Stimulated activated CD4-positive, alpha-beta T cell treated with anti-CD3 and anti-CD28 coated beads, Interleukin-15, amount 100 ng/mL, for 1 hour (primary cell): ENCODE measurements around the gene TAB2.

Source experiments
- DNase-seq, 2 donors: peaks; one replicate each; pipeline ENCODE4 v3.0.0-alpha.2; 2020; ENCODE audit warnings: low read depth in 1 of 2, low spot score in 1 of 2

TAB2 gene

GRCh38 chr6:149409617-149410016 is 92.1 kb downstream of the TAB2 start:
- DNase-seq, result no peak

DNA sequence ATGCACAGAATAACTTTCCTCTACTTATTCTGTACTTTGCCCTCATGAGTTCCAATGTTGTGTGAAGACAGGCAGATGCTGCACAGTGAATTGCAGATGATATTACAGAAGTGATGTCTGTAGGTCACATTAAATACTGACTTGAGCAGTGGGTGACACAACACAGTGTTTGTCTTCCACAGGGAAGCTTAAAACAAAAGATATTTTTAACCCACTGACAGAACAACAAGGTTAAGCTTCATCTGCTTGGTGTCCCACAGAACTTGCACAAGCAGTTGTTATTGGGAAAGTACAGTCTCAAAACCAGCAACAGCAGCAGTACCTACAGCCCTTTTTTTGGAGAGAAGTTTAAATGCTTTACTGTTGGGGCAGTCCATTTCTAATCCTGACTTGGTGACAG is 93.0 kb downstream of the TAB2 start:
- no peak for DNase-seq

- DNase-seq, result no peak
Measured at GRCh38 chr6:149414009-149414408, 96.5 kb downstream of the TAB2 start.

DNA sequence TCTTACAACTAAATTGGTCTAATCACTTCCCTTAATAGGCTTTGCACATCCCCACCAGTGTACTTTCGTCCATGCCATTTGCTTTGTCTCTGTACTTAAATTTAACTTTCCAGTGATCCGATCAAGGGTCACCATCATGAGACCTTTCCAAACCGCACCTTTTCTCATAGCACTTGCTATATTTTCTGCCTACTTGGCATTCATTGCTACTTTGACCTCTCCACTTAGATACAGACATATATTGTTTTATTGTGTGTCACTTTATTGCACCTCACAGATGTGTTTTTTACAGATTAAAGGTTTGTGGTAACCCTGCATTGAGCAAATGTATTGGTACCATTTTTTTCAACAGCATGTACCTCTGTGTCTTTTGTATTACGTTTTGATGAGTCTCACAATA is 97.3 kb downstream of the TAB2 start:
- no peak for DNase-seq

GRCh38 chr6:149419696-149420404 is 102.3 kb downstream of the TAB2 start:
- DNase-seq, result no peak

DNA sequence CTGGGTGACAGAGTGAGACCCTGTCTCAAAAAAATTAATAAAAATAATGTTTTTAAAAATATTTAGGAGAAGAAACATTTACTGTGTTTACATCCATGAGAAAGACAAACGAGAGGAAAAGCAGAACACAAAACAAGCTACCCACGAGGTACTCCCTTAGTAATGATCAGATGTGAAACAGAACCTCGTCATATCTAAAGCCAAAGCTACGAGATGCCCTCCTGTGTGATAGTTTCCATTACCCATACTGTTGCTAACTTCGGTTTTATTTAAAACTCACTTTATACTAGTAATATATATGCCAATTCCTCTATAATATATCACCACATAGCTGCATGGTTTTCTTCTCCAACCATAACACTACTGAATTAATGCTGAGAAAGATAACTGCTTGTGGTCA is 103.6 kb downstream of the TAB2 start:
- no peak for DNase-seq

GRCh38 chr6:149422581-149422980 is 105.1 kb downstream of the TAB2 start:
- no peak for DNase-seq

GRCh38 chr6:149423964-149424440 is 106.5 kb downstream of the TAB2 start:
- no peak for DNase-seq

DNA sequence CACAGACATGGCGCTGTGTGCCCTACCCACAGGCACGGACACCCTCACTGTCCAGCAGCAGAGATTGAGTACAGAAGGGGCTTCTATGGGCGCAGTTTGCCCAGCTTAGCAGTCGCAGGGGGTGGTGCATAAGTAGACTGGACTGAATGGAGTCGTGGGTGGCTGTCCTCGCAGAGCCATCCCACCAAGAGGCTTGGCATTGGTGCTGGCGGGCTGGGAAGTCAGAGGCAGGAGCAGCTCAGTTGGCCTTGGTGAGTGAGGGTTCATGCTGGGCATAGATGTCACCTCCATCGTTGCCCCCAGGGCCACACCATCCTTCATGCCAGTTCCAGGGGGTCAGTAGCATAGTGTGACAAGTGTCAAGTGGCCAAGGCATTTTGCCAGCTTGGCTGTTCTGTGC is 107.7 kb downstream of the TAB2 start:
- DNase-seq, result no peak

DNA sequence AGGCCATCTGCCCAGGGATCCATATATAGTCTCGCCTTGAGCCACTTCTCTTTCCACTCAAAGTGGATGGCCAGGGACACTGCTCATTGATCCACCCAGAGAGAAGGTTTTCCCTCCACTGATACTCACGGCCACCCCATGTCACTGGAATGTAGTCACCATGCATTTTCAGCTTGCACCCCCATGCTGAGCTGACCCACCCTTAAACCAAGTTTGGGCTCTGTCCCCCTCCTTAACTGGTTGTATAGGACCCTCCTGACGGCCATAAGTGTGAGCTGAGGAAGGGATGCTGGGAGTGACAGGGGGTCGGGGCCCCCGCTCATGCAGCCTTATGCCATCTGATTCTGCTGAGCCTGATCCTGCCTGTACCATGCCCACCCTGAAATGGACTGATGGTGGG is 108.2 kb downstream of the TAB2 start:
- DNase-seq, result no peak

DNA sequence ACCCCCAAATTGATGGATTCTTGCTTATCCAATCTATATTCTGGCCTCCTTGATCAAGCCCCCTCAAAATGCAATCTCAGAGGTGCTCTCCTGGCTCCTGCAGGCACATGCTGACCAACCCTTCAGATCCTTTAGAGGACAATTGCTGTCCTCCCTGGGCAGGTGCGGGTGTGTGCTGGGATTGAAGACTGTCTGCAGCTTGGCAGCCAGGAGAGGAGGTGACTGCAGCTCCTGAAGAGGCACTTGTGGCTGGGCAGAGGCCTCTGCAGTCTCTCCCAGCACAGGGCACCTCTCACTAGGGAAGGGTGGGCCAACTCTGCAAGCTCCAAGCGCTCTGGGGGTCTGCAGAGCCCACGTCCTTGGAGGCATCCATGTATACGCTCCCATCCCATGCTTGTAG is 111.1 kb downstream of the TAB2 start:
- DNase-seq, result no peak

DNA sequence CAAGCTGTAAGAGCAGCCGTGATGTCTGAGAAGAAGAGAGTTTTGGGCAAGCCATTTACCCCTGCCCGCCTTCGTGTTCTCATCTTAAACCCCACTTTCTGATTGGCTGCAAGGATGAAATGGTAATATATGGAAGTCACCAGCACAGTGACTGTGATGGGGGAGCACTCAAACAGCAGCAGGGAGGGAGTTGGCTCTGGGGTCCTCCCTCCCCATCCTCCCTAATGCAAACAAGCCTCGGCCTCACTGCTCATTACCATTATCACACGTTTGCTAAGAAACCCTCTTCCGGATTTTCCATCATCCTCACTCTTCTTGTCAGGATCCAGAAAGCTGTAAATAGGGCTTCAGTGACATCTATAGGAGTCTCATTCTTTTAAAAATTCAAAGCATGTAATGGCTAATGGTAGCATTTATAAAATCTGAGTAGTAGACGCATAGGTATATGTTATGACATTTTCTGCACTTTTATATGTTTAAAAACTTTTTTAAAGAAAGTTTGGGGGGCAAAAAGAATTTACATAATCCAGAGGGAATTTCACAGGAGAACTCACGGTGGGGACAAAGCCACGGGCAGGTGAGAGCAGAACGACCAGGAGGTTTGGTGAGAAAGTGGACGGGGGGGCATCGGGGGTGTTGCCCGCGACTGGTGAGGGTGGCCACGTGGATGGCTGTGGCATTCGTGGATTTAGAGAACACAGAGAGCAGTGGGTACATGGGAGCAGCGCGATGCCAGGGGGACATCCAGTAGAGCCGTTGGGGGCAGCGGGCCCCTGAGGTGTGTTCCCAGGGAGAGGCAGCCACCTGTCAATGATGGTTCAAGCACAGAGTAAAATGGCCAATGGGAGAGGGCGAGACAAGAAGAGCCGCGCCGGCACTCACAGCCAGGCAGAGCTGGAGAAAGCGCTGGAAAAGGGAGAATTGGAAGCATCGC is 112.2 kb downstream of the TAB2 start:
- DNase-seq, result no peak

DNA sequence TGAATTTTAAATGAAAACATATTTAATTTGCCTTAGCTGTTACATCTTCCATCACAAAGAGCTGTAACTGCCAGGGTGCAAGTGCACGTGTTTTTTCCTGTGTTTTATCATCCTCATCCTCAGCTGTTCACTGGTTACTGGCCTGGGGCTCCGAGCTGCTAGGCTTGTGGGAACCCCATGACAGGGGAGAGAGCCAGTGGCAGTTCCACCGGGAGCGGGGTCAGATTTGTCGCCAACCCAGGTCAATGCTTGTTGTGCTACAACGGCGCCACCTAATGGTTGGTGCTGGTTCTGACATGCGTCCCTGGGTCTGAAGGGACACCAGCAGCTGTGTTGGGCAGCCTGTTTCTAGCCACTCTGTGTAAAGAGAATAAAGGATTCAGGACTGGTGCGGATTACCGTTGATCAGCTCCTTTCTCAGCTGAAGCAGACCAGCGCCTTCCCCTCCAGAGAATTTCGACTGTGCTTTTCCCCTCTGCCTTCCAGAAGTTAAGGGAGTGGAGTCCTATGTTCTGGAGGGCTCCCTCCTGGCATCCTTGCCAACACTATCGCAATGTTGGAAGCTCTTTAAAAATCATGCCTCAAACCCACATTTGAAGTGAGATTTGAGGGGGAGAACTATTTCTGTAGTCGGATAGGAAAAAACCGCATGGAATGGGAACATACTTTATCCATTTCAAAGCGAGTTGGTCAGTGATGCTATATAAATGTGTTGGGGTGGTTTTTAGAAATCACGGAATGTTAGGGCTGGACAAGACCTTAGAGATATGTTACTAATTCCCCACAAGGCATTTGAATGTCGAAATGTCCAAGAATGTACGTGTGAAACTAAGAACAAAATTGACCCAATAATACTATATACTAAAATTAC is 114.6 kb downstream of the TAB2 start:
- peak; percentile 76 to 84 for DNase-seq

DNA sequence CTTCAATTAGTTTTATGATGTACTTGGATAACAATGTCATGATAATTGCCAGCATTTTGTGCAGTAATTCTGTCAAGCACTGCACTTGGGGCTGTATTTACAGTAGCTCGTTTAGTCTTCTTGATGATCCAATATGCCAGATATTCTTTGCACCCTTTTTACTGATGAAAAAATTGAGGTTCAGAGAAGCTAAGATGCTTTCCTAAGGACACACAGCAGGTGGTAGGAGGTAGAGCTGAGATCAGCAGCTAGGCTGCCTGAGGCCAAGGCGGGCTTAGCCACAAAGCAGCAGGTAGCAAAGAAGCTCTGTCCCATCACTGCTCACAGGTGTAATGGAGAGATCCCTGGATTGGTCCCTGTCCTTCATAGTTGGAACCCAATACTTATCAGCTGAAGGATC is 115.9 kb downstream of the TAB2 start:
- no peak for DNase-seq

- no peak for DNase-seq
Measured at GRCh38 chr6:149433881-149434280, 116.4 kb downstream of the TAB2 start.

GRCh38 chr6:149435919-149436586 is 118.5 kb downstream of the TAB2 start:
- DNase-seq, result no peak

DNA sequence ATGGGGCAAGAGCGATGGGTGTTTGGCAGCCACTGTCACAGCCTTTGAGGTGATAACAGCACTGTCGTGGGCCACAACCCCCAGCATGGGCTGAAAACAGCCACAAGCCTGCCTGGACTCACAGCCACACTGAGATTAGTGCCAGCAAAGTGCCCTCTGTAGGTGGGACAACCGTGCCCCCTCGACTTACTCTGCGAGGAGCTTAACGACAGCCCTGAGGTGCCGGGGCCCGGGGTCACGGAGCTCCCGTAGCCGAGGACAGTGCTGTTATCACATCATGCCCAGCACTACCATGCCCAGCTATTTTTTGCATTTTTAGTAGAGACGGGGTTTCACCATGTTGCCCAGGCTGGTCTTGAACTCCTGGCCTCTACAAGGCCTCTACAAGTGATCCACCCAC is 119.1 kb downstream of the TAB2 start:
- DNase-seq, result no peak

- DNase-seq, result no peak
Measured at GRCh38 chr6:149437212-149437611, 119.7 kb downstream of the TAB2 start.

GRCh38 chr6:149438855-149439254 is 121.3 kb downstream of the TAB2 start:
- DNase-seq, result no peak

- no peak for DNase-seq
Measured at GRCh38 chr6:149439626-149440025, 122.1 kb downstream of the TAB2 start.
